Kidney tubule cell (primary cell): ENCODE measurements around the gene ELAVL3.
"Not testable (repeated sequence)": the region's sequence is repeated elsewhere in the genome, so short reads cannot be mapped to it uniquely, and the experiment has no call there.

Source experiments
- DNase-seq: peaks from one replicate; pipeline ENCODE4 v3.0.0-alpha.2; 2018; ENCODE audit warnings: low spot score

The ELAVL3 gene

DNA sequence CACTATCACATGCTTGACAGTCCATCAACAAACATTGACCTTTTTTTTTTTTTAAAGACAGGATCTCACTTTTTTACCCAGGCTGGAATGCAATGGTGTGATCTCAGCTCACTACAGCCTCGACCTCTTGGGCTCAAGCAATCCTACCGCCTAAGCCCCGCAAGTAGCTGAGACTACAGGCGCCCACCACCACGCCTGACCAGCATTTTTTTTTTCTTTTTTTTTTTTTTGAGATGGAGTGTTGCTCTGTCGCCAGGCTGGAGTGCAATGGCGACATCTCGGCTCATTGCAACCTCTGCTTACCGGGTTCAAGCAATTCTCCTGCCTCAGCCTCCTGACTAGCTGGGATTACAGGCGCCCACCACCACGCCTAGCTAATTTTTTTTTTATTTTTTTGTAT, 21.9 kb downstream of the ELAVL3 start:
- not testable (repeated sequence) for DNase-seq

DNA sequence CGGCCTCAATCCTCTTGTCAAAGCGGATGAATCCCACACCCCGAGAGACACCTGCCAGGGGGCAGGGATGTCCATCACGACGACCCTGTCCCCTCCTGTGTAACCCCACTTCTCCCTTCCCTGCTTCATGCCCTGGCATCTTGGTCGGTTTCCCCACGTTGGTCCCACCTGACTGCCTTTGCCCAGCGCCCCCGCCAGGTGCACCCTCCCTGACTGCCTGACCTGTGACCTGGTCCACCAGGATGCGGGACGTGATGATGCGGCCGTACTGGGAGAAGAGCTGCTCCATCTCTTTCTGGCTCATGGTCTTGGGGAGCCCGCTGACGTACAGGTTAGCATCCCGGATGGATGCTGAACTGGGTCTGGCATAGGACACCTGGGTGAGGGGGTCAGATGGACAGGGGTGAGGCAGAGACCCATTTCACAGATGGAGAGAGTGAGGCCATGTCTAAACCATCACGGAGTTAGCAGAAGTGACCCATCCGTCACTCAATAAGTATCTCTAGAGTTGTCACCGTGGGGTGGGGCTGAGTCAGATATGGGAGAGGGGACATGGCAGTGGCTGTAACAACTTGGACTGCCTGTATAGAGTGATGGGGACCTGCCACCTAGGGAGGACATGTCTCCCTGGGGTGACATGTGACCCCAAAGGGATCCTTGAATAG, 22.5 kb downstream of the ELAVL3 start:
- DNase-seq, result no peak

DNA sequence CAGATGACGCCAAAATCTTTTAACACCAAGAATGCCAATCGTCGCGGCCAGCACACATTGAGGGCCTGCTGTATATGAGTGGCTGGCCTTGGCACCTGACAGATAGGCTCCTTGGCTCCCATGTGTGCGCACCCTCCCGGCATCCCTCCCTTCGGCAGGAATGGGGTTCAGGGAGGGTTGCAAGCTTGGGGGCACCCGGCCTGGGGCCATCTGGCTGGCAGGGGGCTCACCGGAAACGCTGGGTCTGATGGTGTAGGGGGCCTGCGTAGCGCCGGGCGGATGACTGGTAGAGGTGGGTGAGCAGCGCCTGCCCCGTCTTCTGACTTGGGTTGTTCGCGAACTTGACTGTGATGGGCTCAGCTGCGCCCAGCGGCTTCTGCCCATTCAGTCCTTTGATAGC, 23.0 kb downstream of the ELAVL3 start:
- no peak for DNase-seq

DNA sequence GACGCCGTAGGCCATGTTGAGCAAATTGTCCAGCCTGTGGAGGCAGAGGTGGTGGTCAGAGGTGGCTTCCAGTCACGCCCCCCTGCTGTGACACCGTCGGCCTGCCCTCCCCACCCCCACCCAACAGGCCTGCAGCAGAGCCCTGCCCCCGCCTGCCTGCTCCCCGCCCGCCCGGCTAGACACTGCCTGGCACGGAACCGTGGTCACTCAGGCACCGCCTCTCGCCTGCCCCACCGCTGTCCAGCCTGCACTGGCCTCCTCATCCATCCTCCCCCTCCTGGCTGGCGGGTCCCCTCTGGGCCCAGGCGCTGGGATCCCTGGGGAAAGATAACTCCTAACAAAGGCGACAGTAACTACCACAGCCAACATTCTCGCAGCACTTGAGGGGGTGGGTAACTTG, 23.7 kb downstream of the ELAVL3 start:
- no peak for DNase-seq

DNA sequence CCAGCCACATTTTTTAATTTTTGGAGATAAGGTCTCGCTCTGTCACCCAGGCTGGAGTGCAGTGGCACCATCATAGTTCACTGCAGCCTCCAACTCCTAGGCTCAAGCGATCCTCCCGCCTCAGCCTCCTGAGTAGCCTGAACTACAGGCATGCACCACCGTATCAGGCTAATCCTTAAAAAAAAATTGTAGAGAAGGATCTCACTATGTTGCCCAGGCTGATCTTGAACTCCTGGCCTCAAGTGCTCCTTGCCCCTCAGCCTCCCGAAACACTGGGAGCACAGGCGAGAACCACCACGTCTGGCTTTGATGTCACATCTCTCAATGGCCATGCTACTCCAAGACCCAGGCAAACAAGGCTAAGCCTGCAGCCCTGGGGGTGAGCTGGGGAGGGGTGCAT, 24.2 kb downstream of the ELAVL3 start:
- DNase-seq, result no peak

DNA sequence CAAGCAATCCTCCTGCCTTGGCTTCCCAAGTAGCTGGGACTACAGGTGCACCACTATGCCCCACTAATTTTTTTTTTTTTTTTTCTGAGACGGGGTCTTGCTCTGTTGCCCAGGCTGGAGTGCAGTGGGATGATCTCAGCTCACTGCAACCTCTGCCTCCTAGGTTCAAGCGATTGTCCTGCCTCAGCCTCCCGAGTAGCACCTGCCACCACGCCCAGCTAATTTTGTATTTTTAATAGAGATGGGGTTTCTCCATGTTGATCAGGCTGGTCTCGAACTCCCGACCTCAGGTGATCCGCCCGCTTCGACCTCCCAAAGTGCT, 25.7 kb downstream of the ELAVL3 start:
- DNase-seq, result not testable (repeated sequence)

DNA sequence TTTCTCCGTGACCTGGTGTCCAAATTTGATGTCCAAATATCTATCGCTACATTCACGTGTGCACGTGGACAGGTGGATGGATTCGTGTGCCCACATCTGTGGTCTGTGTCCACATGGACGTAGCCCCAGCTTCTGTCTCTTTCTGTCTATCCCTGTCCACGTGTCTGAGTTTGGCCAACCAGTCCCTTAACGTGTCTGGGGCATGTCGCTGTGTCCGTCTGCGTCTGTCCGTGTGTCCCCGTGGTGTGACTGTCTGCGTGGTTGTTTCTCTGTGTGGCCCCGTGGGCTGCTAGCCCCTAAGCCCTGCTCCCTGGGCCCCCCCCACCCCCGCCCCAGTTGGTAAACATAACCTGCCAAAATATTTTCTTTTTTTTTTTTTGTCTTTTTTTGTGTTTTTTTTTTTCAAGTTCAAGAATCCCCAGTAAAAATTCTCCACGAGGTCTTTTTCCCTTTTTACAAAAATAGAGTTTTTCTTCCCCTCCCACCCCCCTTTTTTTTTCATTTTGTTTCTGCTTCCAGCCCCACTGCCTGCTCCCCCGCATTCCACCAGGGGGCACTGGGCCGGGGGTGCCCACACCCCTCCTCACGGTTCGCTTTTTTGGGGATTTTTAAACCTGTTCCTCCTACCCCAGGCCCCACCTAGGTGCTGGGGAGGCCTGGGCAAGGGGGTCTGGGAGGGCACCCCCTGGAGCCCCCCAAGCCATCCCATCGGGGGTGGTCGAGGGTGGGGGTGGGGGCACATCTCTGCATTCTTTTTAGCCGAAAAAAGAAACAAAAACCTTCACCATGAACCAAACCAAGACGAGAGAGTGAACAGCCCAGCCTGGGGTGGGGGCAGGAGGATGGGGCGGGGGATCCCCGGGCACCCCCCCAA, 27.1 kb downstream of the ELAVL3 start:
- no peak for DNase-seq

DNA sequence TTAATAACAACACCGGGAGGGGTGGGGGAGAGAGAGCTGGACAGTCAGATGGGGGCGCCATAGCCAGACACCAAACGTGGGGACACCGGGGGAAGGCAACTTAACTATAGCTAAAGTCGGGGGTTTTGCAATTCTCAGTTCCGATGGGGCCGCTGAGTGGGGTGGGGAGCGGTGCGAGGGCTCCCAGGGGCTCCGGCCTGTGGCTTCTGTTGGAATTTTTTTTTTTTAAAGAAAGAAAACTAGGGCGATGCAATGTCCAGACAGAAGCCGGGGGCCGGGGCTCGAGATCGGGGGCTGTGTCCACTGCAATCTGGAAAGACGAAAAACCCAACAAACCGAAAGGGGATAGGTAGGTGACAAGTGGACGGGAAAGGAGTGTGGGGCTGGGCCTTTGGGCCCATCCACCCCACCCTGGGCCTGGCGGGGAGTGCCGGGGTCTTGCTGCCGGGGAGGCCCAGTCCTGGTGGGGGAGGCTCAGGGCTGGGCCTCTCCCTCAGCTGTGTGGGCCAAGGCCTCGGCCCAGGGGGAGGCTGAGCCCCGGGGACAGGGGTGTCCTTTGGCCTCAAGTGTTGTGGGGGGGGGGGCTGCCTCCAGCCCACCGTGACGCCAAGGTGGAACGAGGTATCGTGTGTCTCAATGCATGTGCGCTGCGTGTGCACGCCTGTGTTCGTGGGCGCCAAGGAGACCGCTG, 28.1 kb downstream of the ELAVL3 start:
- no peak for DNase-seq

DNA sequence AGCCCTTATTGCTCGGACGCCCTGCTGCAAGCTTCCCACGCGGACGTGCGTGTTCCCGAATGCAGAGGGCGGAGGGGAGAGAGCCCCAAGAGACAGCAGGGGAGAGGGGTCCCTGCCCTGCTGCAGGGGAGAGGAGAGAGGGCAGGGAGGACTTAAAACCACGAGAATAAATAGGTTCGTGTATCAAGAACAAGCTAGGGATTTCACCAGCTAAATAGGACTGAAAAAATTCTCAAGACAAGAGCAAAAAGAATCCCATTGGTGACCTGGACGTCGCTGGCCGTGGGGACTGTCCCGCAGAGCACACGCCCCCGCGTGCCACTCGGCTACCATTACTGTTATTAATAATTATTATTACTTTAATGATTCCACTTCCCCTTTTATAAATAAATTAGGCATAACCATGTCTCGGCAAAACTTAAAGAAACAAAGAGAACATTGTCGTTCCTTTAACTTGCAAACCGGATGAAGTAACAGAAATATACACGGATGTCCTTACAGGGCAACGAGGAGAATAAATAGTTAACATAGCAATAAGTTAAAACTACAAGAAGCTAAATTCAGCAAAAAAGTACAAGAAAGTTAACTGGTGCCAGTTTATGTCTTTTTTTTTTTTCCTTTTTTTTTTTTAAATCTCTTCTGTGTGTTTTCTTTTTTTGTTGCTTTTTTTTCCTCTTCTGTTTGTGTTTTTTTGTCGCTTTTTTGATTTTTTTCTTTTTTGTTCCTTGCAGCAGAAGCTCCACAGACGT, 28.8 kb downstream of the ELAVL3 start:
- no peak for DNase-seq

DNA sequence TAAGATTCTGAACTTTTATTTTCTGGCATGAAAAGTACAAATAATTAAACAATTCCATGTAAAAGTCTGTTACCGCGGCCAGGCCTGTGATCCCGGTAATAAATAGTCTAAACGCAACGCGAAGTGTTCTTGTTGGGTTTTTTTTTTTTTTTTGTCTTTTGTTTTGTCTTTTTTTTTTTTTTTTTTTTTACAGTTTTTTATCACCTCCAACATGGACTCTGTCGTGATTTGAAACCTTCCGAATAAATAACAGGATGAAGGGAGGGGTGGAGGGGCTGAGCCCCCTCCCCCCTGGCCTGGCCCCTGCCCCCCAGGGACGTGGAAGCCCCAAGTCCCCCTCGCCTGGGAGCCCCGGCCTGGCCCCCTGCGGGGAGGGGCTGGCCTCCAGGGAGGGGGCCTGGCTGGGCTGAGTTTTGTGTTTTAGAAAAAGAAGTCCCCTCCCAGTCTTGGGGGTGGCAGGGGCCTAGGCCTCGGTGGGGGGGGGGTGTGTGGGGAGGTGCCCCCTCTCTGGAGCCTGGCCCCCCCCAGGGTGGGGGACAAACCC, 29.4 kb downstream of the ELAVL3 start:
- no peak for DNase-seq

DNA sequence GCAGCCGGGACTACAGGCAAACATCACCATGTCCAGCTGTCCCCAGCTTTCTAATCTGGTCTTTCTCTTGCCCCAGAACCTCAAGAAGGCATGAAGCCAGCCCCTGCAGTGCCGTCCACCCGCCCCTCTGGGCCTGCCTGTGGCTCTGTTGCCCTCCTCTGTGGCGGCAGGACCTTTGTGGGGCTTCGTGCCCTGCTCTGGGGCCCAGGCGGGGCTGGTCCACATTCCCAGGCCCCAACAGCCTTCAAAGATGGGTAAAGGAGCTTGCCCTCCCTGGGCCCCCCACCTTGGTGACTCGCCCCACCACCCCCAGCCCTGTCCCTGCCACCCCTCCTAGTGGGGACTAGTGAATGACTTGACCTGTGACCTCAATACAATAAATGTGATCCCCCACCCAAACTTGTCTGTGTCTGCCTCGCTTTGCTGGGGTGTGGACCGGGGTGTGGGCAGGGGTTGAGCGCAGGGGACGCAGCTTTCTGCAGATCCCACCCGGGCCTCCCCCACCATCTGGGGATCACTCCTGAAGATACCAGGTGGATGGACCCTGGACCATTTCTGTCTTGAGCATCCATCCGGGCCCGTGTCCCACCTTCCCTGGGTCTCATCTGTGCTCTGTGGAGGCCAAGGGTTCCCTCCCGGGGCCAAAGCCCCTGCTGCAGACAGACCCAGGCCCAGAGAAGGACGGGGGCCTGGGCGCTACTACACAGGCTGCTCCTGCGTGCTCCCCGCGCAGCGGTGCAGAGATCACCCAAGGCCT, 30.1 kb downstream of the ELAVL3 start:
- DNase-seq, result no peak

DNA sequence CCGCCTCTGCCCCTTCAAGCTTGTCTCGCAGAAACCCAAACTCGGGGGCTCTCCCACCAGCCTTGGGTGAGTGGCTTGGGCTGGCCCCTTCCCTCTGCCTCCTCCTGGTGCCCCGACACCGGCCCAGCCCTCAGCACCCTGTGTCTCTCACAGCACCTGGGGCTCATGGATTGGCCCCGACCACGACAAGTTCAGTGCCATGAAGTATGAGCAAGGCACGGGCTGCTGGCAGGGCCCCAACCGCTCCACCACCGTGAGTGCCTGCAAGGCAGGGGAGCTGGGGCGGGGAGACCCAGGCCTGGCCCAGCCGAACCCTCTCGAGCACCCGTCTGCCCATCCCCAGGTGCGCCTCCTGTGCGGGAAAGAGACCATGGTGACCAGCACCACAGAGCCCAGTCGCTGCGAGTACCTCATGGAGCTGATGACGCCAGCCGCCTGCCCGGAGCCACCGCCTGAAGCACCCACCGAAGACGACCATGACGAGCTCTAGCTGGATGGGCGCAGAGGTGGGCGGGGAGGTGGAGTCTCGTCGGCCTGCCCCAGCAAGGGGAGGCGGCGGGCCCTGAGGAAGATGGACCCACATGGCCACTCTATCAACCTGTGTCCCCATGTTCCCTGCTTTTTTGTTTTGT, 31.8 kb downstream of the ELAVL3 start:
- DNase-seq, result no peak

DNA sequence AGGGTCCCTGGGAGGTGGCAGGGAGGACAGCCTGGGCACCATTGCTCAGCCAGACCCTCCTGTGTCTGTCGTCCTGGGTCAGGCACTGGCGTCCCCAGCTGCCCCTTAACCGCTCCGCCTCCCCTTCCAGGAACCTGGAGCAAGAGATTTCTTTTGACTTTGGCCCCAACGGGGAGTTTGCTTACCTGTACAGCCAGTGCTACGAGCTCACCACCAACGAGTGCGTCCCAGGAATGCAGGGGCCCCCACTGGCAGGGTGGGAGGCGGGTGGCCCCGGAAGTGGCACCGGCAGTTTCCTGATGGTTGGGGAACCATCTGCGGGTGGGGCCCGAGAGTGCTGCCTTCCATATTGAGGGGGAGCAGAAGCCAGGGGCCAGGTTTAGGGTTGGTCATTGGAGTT, 32.4 kb downstream of the ELAVL3 start:
- no peak for DNase-seq

DNA sequence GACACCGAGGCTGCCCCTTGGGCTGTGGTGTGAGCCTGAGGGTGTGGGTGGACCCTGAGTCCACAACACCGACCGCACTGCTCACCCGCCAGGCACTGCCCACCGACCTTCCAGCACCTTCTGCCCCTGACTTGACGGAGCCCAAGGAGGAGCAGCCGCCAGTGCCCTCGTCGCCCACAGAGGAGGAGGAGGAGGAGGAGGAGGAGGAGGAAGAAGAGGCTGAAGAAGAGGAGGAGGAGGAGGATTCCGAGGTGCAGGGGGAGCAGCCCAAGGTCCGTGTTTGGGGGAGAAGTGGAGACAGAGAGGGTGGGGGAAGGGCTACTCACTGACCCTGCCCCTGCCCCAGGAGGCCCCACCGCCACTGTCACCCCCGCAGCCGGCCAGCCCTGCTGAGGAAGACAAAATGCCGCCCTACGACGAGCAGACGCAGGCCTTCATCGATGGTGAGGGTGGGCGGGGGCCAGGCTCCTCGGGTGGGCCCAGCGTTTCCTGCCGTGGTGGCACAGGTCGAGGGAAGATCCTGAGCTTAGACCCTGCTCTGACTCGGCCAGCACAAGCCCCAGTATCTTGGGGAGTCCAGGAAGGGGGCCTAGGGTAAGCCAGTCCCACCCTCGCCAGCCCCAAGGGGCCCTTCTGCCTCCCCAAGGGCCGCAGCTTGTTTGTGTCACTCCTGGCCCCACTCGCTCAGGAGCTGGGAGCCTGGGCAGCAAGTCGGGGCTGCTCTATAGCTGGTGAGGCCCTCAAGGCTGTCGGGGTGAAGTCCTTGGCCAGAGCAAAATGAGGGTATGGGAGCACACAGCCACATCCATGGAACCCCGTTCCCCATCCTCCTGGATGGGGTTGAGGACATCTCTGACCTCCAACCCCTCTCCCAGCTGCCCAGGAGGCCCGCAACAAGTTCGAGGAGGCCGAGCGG, 33.2 kb downstream of the ELAVL3 start:
- DNase-seq, result no peak

DNA sequence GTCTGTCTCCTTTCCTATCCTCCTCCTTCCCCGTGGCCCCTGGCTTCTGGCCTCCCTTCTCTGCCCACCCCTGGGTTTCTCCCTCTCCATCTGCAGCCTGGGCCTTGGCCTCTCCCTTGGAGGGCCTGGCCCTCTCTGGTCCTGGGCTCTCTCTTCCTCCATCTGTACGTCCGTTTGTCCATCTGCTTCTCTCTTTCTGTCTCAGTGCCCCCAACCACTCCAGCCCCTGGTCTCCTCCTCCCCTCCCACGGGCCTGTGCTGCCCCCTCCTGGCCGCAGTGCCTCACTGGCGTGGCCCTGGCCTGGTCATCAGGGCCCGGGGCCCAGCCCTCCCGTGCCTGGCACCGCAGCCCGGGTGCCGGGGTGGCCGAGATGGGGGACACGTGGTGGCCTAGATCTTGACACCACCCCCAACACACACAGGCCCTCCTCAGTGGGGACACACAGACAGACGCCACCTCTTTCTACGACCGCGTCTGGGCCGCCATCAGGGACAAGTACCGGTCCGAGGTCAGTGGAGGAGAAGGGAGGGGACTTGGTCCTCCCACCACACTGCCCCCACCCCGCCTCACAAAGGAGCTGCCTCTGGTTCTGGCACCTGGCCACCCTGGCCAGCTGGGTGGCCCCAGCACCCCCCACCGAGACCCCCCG, 34.1 kb downstream of the ELAVL3 start:
- peak; percentile 25 for DNase-seq

DNA sequence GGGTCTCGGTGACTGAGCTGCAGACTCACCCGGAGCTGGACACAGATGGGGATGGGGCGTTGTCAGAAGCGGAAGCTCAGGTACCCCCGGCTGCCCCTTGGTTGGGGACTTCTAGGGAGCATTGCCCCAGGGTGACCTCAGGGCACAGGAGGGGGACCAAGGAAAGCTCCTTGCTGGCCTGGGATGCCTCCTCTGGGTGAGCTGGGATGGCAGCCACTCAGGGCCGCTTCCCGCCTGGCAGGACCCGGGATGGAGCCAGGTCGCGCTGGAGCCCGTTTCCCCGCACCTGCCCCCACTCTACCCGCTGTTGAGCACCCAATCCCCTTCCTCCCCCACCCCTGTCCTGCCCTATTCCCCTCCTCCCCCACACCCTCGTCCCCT, 34.6 kb downstream of the ELAVL3 start:
- DNase-seq, result no peak

DNA sequence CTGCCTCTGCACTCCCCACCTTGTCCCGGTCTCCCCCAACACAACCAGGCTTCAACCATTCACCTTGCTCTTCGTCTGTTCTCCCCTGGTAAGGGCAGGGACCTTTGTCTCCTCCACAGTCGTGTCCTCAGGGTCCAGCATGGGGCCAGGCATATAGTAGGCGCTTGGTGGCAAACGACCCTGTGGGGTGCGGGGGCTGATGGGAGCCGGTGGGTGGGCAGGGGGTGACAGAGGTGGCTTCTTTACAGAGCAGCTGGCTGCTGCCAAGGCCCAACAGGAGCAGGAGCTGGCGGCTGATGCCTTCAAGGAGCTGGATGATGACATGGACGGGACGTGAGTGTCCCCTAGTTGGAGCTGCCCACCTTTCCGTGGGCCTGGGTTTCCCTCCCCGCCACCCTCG, 35.7 kb downstream of the ELAVL3 start:
- no peak for DNase-seq

DNA sequence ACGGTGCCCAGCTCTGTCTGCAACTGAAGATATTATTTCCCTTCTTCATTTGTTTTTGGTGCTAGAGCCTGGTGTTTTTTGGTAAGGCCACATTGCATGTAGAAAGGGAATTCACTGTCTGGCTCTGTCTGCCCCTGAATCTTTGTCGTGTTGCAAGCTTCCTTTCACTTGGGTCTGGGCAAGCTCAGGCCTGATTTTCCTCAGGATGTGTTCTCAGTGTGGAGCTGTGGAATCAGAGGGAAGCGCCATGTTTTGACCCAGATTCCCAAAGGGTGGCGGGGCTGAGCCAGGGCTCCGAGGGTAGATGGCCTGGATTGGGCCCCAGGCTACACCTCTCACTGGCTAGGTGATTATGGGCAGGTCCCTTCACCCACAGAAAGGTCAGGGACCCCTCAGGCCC, 36.8 kb downstream of the ELAVL3 start:
- no peak for DNase-seq

DNA sequence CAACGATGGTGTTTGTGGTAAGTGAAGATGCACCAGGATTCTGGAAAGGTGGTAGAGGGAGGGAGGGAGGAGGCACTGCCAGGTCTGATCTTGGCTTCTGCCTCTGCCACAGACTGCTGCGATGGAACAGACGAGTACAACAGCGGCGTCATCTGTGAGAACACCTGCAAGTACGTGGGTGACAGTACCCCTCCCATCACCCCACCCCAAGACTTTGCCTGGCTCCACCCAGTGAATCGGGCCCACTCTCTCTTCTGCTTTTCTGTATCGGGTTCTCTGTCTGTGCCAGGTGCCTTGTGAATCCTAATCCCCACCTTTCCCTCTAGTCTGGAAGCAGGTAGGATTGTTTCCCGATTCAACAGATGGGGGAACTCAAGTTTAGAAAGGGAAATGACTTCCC, 42.9 kb downstream of the ELAVL3 start:
- no peak for DNase-seq
